ENCODE measurements around the gene ACOX1.

DNA sequence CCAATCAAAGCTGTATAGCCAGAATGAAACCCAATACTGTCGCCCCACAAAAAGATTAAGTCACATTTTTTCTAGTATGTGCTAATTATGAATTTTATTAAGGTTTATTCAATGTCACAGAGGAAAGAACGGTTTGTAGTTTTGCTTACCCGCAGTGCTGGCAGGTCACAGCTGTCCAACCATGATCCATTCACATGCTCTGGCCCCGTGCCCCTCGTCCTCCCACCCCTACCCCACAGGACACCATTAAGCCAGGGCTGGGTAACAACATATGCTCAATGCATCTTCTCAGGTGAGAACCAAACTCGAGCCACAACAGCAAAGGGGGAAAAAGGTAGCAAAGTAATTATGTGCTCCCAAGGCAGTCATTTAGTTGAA lies 37.5 kb downstream of the ACOX1 start:
- TF ChIP-seq, protein P1, sequence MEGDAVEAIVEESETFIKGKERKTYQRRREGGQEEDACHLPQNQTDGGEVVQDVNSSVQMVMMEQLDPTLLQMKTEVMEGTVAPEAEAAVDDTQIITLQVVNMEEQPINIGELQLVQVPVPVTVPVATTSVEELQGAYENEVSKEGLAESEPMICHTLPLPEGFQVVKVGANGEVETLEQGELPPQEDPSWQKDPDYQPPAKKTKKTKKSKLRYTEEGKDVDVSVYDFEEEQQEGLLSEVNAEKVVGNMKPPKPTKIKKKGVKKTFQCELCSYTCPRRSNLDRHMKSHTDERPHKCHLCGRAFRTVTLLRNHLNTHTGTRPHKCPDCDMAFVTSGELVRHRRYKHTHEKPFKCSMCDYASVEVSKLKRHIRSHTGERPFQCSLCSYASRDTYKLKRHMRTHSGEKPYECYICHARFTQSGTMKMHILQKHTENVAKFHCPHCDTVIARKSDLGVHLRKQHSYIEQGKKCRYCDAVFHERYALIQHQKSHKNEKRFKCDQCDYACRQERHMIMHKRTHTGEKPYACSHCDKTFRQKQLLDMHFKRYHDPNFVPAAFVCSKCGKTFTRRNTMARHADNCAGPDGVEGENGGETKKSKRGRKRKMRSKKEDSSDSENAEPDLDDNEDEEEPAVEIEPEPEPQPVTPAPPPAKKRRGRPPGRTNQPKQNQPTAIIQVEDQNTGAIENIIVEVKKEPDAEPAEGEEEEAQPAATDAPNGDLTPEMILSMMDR (IDR thresholded peaks at IDR 0.05; ENCODE audit: low read depth, low read length, missing input control), result no peak
- TF ChIP-seq, protein P2, sequence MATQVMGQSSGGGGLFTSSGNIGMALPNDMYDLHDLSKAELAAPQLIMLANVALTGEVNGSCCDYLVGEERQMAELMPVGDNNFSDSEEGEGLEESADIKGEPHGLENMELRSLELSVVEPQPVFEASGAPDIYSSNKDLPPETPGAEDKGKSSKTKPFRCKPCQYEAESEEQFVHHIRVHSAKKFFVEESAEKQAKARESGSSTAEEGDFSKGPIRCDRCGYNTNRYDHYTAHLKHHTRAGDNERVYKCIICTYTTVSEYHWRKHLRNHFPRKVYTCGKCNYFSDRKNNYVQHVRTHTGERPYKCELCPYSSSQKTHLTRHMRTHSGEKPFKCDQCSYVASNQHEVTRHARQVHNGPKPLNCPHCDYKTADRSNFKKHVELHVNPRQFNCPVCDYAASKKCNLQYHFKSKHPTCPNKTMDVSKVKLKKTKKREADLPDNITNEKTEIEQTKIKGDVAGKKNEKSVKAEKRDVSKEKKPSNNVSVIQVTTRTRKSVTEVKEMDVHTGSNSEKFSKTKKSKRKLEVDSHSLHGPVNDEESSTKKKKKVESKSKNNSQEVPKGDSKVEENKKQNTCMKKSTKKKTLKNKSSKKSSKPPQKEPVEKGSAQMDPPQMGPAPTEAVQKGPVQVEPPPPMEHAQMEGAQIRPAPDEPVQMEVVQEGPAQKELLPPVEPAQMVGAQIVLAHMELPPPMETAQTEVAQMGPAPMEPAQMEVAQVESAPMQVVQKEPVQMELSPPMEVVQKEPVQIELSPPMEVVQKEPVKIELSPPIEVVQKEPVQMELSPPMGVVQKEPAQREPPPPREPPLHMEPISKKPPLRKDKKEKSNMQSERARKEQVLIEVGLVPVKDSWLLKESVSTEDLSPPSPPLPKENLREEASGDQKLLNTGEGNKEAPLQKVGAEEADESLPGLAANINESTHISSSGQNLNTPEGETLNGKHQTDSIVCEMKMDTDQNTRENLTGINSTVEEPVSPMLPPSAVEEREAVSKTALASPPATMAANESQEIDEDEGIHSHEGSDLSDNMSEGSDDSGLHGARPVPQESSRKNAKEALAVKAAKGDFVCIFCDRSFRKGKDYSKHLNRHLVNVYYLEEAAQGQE (IDR thresholded peaks at IDR 0.05), result no peak
